CD4-positive, alpha-beta T cell (primary cell): ENCODE results near the gene VAV2. TPM values are rescaled to one million over a fixed set of nuclear protein-coding genes. Genes with fewer than 3 reads are reported as not detected.

ENCODE experiments used
- ATAC-seq: fragments of 200-7000 bp; cut with Tn5 transposase; one replicate; pipeline ENCODE4 v1.10.0; 2022; ENCODE audit warnings: mild to moderate bottlenecking; ENCODE audit not compliant: poor library complexity
- CTCF ChIA-PET: fragments of 350-600 bp; sonication (Branson Sonifier 250); formaldehyde crosslinking; loops from one replicate; lab custom pipeline; 2021; ENCODE audit warnings: antibody characterized with exemption, inconsistent platforms; lab: Charles Lee
- POLR2A ChIA-PET: fragments of 350-600 bp; sonication (Branson Sonifier 250); formaldehyde crosslinking; loops from one replicate; lab custom pipeline; 2021; ENCODE audit warnings: antibody characterized with exemption, inconsistent platforms; lab: Charles Lee
- DNase-seq, 14 experiments: peaks; one replicate each; pipeline ENCODE4 v3.0.0-alpha.2; 2013 to 2020; ENCODE audit warnings: mixed read lengths in 2 of 14
- H3K27ac ChIP-seq, 2 donors: one replicate each; pipeline versions ENCODE4 v1.5.1 to v1.7.0; 2013; ENCODE audit warnings: low read length in 2 of 2, low read depth in 1 of 2, mild to moderate bottlenecking in 1 of 2
- H3K27me3 ChIP-seq, 2 experiments: 1 replicate in 1 of 2; 2 replicates in 1 of 2; pipeline versions ENCODE4 v1.6.1 to v1.7.0; 2013; ENCODE audit warnings: low read length in 2 of 2, control low read depth in 1 of 2, mild to moderate bottlenecking in 1 of 2, moderate library complexity in 1 of 2; ENCODE audit not compliant: insufficient read depth in 2 of 2, control insufficient read depth in 1 of 2
- H3K36me3 ChIP-seq: one replicate; pipeline ENCODE4 v1.6.1; 2013; ENCODE audit warnings: low read length, control low read depth; ENCODE audit not compliant: insufficient read depth
- H3K4me1 ChIP-seq: one replicate; pipeline ENCODE4 v1.6.1; 2013; ENCODE audit warnings: low read length, control low read depth; ENCODE audit not compliant: insufficient read depth
- H3K4me3 ChIP-seq: one replicate; pipeline ENCODE4 v1.5.1; 2013; ENCODE audit warnings: mild to moderate bottlenecking, low read length, moderate library complexity
- H3K9me3 ChIP-seq, 2 experiments: 1 replicate in 1 of 2; 2 replicates in 1 of 2; pipeline versions ENCODE4 v1.6.1 to v1.7.0; 2013; ENCODE audit warnings: low read length in 2 of 2, mild to moderate bottlenecking in 2 of 2, control low read depth in 1 of 2, moderate library complexity in 1 of 2; ENCODE audit not compliant: control insufficient read depth in 1 of 2, insufficient read depth in 1 of 2
- H3K27ac Mint-ChIP-seq: one replicate; pipeline ENCODE4 v1.8.0; 2020; ENCODE audit warnings: mixed read lengths
- H3K27me3 Mint-ChIP-seq: one replicate; pipeline ENCODE4 v1.8.0; 2021; ENCODE audit warnings: mixed read lengths
- H3K36me3 Mint-ChIP-seq: one replicate; pipeline ENCODE4 v1.8.0; 2021; ENCODE audit warnings: low read depth, mixed read lengths
- H3K4me1 Mint-ChIP-seq: one replicate; pipeline ENCODE4 v1.8.0; 2021; ENCODE audit warnings: low read depth, mixed read lengths
- H3K4me3 Mint-ChIP-seq: one replicate; pipeline ENCODE4 v1.8.0; 2020; ENCODE audit warnings: mild to moderate bottlenecking, mixed read lengths
- H3K9me3 Mint-ChIP-seq: one replicate; pipeline ENCODE4 v1.8.0; 2020; ENCODE audit warnings: mixed read lengths
- intact Hi-C, 2 experiments: fragments of 100-400 bp; cut with DNase I in 1 of 2; cut with micrococcal nuclease in 1 of 2; formaldehyde crosslinking; loops; one replicate each; pipeline versions ENCODE4 v1.15.1 to v1.9.0; 2023 to 2025; cut with DNase I, micrococcal nuclease
- total RNA-seq, 174 experiments: library from RNA in 2 of 174; stranded (reverse) in 2 of 174; gene quantifications; one replicate each; pipeline ENCODE4 v1.2.3 and lab custom pipeline; 2021 to 2026
- TF ChIP-seq, protein P1 (sequence below): fragments of 200-600 bp; IDR thresholded peaks from one replicate; pipeline ENCODE4 v1.8.0; 2022; ENCODE audit warnings: antibody characterized with exemption, mild to moderate bottlenecking

Gene VAV2
- total RNA-seq, 2 experiments from 2014 or later: 1.6 to 1.7 TPM

DNA sequence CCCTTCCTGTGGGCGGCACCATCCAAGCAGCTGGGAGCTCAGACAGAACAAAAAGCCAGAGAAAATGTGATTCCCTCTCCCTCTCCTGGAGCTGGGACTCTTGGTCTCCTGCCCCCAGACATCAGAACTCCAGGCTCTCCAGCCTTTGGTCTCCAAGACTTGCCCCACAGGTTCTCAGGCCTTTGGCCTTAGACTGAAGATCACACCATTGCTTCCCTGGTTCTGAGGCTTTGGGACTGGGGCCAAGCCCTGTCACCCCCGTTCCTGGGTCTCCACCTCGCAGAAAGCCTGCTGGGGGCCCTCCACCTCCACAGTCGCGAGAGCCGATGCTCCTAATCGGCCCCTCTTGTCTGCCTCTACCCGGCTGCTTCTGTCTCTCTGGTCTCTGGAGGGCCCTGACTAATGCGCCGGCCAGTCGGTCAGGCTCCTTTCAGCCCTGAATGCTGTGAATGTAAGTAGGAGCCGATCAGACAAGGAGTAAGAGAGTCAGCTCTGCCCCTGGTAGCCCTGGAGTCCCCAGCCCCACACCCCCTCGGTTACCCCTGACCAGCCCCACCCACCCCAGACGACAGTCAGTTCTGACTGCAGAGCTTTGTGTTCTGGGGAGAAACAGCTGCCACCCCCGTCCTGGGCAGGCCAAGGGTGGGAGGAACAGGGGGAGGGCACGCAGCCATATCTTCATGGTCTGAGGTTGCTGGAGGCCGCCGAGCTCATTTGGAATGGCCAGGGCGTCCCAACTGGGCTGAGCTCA lies 57.5 kb downstream of the VAV2 start:
- peaks cover 0 to 3% of the 10 kb centered on the region in 2 experiments for H3K9me3 ChIP-seq
- H3K4me1 ChIP-seq: no peaks in the 10 kb centered on the region
- TF ChIP-seq, protein P1, sequence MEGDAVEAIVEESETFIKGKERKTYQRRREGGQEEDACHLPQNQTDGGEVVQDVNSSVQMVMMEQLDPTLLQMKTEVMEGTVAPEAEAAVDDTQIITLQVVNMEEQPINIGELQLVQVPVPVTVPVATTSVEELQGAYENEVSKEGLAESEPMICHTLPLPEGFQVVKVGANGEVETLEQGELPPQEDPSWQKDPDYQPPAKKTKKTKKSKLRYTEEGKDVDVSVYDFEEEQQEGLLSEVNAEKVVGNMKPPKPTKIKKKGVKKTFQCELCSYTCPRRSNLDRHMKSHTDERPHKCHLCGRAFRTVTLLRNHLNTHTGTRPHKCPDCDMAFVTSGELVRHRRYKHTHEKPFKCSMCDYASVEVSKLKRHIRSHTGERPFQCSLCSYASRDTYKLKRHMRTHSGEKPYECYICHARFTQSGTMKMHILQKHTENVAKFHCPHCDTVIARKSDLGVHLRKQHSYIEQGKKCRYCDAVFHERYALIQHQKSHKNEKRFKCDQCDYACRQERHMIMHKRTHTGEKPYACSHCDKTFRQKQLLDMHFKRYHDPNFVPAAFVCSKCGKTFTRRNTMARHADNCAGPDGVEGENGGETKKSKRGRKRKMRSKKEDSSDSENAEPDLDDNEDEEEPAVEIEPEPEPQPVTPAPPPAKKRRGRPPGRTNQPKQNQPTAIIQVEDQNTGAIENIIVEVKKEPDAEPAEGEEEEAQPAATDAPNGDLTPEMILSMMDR: no peak
- POLR2A ChIA-PET: no interaction called here
- no peak overlapping the region for H3K4me3 Mint-ChIP-seq
- no peaks in the 10 kb centered on the region for H3K36me3 Mint-ChIP-seq
- DNase-seq (no peak), ATAC-seq (no peak)
- H3K9me3 Mint-ChIP-seq: no peaks in the 10 kb centered on the region
- H3K27me3 Mint-ChIP-seq: no peaks in the 10 kb centered on the region
- no peaks in the 10 kb centered on the region for H3K27me3 ChIP-seq
- no peak overlapping the region for H3K27ac ChIP-seq
- intact Hi-C loops: no loop called here
- H3K4me1 Mint-ChIP-seq: no peaks in the 10 kb centered on the region
- no peak overlapping the region for H3K4me3 ChIP-seq
- CTCF ChIA-PET: no interaction called here
- H3K27ac Mint-ChIP-seq: no peak overlapping the region
- no peaks in the 10 kb centered on the region for H3K36me3 ChIP-seq

DNA sequence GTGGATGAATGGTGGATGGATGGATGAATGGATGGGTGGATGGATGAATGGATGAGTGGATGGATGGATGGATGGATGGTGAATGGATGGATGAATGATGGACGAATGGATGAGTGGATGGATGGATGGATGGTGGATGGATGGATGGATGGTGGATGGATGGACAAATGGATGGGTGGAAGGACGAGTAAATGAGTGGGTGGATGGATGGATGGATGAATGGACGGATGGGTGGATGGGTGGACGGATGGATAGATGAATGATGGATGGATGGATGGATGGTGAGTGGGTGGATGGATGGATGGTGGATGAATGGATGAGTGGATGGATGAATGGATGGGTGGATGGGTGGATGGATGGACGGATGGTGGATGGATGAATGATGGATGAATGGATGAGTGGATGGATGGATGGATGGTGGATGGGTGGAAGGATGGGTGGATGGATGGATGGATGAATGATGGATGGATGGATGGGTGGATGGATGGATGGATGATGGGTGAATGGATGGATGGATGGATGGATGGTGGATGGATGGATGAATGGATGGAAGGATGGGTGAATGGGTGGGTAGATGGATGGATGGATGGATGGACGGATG lies 58.6 kb downstream of the VAV2 start:
- no peak overlapping the region for H3K4me3 ChIP-seq
- Mint-ChIP-seq H3K27ac (no peak overlapping the region), H3K36me3 (no peaks in the 10 kb centered on the region), H3K9me3 (no peaks in the 10 kb centered on the region), H3K4me1 (no peaks in the 10 kb centered on the region), H3K27me3 (no peaks in the 10 kb centered on the region), H3K4me3 (no peak overlapping the region)
- peaks cover 0 to 3% of the 10 kb centered on the region in 2 experiments for H3K9me3 ChIP-seq
- no peak overlapping the region for H3K27ac ChIP-seq
- no peaks in the 10 kb centered on the region for H3K27me3 ChIP-seq
- ATAC-seq (no peak), DNase-seq (no peak)
- no peaks in the 10 kb centered on the region for H3K36me3 ChIP-seq
- ChIA-PET POLR2A (no interaction called here), CTCF (no interaction called here)
- intact Hi-C loops: no loop called here
- no peaks in the 10 kb centered on the region for H3K4me1 ChIP-seq
- TF ChIP-seq, protein P1: no peak

- DNase-seq (no peak), ATAC-seq (no peak)
- H3K27me3 Mint-ChIP-seq: no peaks in the 10 kb centered on the region
- H3K9me3 Mint-ChIP-seq: no peaks in the 10 kb centered on the region
- Histone ChIP-seq H3K9me3 (peaks cover 0 to 6% of the 10 kb centered on the region in 2 experiments), H3K4me1 (no peaks in the 10 kb centered on the region), H3K36me3 (no peaks in the 10 kb centered on the region), H3K27me3 (no peaks in the 10 kb centered on the region), H3K4me3 (no peak overlapping the region), H3K27ac (no peak overlapping the region)
- no peaks in the 10 kb centered on the region for H3K36me3 Mint-ChIP-seq
- H3K4me3 Mint-ChIP-seq: no peak overlapping the region
- POLR2A ChIA-PET: no interaction called here
- no peaks in the 10 kb centered on the region for H3K4me1 Mint-ChIP-seq
- TF ChIP-seq, protein P1: no peak
- CTCF ChIA-PET: no interaction called here
- no peak overlapping the region for H3K27ac Mint-ChIP-seq
- intact Hi-C loops: no loop called here
Observed at GRCh38 chr9:133932633-133933032, 59.5 kb downstream of the VAV2 start.
